Activated CD8-positive, alpha-beta memory T cell treated with anti-CD3 and anti-CD28 coated beads, Interleukin-2, amount 50 U/mL, for 1 hour (primary cell): ENCODE measurements around the gene RPL6.
"Not testable (repeated sequence)": the region's sequence is repeated elsewhere in the genome, so short reads cannot be mapped to it uniquely, and the experiment has no call there.

Experiments
- DNase-seq: peaks from one replicate; pipeline ENCODE4 v3.0.0-alpha.2; 2020; ENCODE audit errors: extremely low read depth

RPL6 gene

GRCh38 chr12:112409064-112409905, at the start of gene RPL6:
TSS of gene RPL6 (minus strand) at chr12:112409605. CDS start at chr12:112408656, 949 bp downstream.
- DNase-seq = peak; percentile 61

GRCh38 chr12:112458751-112459150, 49.3 kb upstream of the RPL6 start:
- no peak for DNase-seq

- DNase-seq = no peak
These were observed 48.9 kb upstream of the RPL6 start for GRCh38 chr12:112458330-112458729.

- DNase-seq = not testable (repeated sequence)
These were observed 47.7 kb upstream of the RPL6 start for GRCh38 chr12:112457142-112457541.

GRCh38 chr12:112456029-112456428, 46.6 kb upstream of the RPL6 start:
- no peak for DNase-seq

GRCh38 chr12:112450725-112451124, 41.3 kb upstream of the RPL6 start:
- DNase-seq = no peak

- not testable (repeated sequence) for DNase-seq
These were observed 38.8 kb upstream of the RPL6 start for GRCh38 chr12:112448165-112448564.

GRCh38 chr12:112447106-112447505, 37.7 kb upstream of the RPL6 start:
- DNase-seq = no peak

- no peak for DNase-seq
These were observed 36.8 kb upstream of the RPL6 start for GRCh38 chr12:112446008-112446725.

GRCh38 chr12:112443916-112444315, 34.5 kb upstream of the RPL6 start:
- no peak for DNase-seq

- DNase-seq = not testable (repeated sequence)
These were observed 31.2 kb upstream of the RPL6 start for GRCh38 chr12:112440653-112441052.

GRCh38 chr12:112439769-112440168, 30.4 kb upstream of the RPL6 start:
- DNase-seq = no peak

GRCh38 chr12:112438645-112439044, 29.2 kb upstream of the RPL6 start:
- not testable (repeated sequence) for DNase-seq

- no peak for DNase-seq
These were observed 24.1 kb upstream of the RPL6 start for GRCh38 chr12:112433551-112433950.

GRCh38 chr12:112431965-112432364, 22.6 kb upstream of the RPL6 start:
- no peak for DNase-seq

- no peak for DNase-seq
These were observed 21.5 kb upstream of the RPL6 start for GRCh38 chr12:112430929-112431328.

GRCh38 chr12:112427760-112428159, 18.4 kb upstream of the RPL6 start:
- no peak for DNase-seq

GRCh38 chr12:112425582-112426382, 16.4 kb upstream of the RPL6 start:
- DNase-seq = no peak

GRCh38 chr12:112424126-112424525, 14.7 kb upstream of the RPL6 start:
- no peak for DNase-seq

GRCh38 chr12:112422531-112422930, 13.1 kb upstream of the RPL6 start:
- DNase-seq = no peak

GRCh38 chr12:112421363-112421762, 12.0 kb upstream of the RPL6 start:
- no peak for DNase-seq

GRCh38 chr12:112420740-112421139, 11.3 kb upstream of the RPL6 start:
- DNase-seq = no peak
